Vagina (tissue), 2 donors: ENCODE data around the gene FOXRED1.

Experiments
- POLR2A ChIP-seq, 2 donors: fragments of 450-650 bp; IDR thresholded peaks; one replicate each; pipeline ENCODE4 v1.6.1; 2017; ENCODE audit warnings: antibody characterized with exemption in 2 of 2, mild to moderate bottlenecking in 2 of 2, moderate library complexity in 2 of 2
- TF ChIP-seq, protein P1 (sequence below), 3 experiments: fragments of 450-650 bp in 2 of 3; fragments of 200-600 bp in 1 of 3; sonication (generic) in 1 of 3; IDR thresholded peaks; one replicate each; pipeline ENCODE4 v1.5.1; 2017 to 2019; ENCODE audit warnings: antibody characterized with exemption in 3 of 3, mild to moderate bottlenecking in 2 of 3, moderate library complexity in 2 of 3

DNA sequence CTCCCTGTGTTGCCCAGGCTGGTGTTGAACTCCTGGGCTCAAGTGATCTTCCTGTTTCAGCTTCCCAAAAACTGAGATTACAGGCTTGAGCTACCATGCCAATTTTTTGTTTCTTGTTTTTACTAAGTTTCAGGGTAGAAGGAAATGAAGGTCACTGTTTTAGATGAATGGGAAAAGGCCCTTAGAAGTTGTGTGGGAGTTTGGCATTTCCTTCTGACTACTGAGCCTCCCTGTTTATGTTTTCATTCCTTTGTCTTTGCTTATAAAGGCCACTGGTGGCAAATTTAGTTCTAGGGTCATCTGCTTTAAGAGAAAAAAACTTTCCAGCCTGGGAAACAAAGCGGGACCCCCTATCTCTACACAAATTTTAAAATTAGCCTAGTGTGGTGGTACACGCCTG is 22.3 kb upstream of the FOXRED1 start:
- TF ChIP-seq, protein P1, sequence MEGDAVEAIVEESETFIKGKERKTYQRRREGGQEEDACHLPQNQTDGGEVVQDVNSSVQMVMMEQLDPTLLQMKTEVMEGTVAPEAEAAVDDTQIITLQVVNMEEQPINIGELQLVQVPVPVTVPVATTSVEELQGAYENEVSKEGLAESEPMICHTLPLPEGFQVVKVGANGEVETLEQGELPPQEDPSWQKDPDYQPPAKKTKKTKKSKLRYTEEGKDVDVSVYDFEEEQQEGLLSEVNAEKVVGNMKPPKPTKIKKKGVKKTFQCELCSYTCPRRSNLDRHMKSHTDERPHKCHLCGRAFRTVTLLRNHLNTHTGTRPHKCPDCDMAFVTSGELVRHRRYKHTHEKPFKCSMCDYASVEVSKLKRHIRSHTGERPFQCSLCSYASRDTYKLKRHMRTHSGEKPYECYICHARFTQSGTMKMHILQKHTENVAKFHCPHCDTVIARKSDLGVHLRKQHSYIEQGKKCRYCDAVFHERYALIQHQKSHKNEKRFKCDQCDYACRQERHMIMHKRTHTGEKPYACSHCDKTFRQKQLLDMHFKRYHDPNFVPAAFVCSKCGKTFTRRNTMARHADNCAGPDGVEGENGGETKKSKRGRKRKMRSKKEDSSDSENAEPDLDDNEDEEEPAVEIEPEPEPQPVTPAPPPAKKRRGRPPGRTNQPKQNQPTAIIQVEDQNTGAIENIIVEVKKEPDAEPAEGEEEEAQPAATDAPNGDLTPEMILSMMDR (IDR thresholded peaks at IDR 0.05) = no peak
- TF ChIP-seq POLR2A (IDR thresholded peaks at IDR 0.05) = no peak
